GM12873 (cell line): ENCODE measurements around the gene GALNT18.

Experiments used
- TF ChIP-seq, protein P1 (sequence below): IDR thresholded peaks from 2 replicates; pipeline ENCODE4 v1.5.1; 2012; ENCODE audit warnings: low read depth, mild to moderate bottlenecking, moderate library complexity, low read length, control low read depth; ENCODE audit not compliant: insufficient read depth; ENCODE audit errors: missing control alignments

Gene GALNT18

GRCh38 chr11:11621573-11622339 is at the start of gene GALNT18:
Gene GALNT18 (minus strand): TSS chr11:11622005.
- TF ChIP-seq, protein P1, sequence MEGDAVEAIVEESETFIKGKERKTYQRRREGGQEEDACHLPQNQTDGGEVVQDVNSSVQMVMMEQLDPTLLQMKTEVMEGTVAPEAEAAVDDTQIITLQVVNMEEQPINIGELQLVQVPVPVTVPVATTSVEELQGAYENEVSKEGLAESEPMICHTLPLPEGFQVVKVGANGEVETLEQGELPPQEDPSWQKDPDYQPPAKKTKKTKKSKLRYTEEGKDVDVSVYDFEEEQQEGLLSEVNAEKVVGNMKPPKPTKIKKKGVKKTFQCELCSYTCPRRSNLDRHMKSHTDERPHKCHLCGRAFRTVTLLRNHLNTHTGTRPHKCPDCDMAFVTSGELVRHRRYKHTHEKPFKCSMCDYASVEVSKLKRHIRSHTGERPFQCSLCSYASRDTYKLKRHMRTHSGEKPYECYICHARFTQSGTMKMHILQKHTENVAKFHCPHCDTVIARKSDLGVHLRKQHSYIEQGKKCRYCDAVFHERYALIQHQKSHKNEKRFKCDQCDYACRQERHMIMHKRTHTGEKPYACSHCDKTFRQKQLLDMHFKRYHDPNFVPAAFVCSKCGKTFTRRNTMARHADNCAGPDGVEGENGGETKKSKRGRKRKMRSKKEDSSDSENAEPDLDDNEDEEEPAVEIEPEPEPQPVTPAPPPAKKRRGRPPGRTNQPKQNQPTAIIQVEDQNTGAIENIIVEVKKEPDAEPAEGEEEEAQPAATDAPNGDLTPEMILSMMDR, result peak; percentile 34

- TF ChIP-seq, protein P1, result no peak
Measured at GRCh38 chr11:11670574-11670973, 48.8 kb upstream of the GALNT18 start.

GRCh38 chr11:11669233-11669846 is 47.5 kb upstream of the GALNT18 start:
- TF ChIP-seq, protein P1, result no peak

DNA sequence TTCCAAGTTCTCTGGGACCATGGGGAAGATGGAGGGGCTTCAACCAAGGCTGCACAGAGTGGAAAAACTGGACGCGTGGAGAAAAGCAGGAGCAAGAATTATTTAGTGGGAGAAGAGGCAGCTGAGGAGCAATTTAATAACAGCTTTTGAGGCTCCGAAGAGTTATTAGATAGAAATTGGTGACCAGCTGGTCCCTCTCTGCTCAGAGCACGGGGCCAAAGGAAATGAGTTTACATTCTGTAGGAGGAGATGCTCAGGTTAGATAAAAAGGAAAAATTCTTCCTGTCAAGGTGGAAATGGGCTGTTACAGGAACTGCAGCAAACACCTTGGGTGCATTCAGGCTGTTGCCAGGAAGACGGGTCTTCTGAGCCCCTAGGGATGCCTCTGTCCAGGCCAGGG is 47.0 kb upstream of the GALNT18 start:
- TF ChIP-seq, protein P1, result no peak

DNA sequence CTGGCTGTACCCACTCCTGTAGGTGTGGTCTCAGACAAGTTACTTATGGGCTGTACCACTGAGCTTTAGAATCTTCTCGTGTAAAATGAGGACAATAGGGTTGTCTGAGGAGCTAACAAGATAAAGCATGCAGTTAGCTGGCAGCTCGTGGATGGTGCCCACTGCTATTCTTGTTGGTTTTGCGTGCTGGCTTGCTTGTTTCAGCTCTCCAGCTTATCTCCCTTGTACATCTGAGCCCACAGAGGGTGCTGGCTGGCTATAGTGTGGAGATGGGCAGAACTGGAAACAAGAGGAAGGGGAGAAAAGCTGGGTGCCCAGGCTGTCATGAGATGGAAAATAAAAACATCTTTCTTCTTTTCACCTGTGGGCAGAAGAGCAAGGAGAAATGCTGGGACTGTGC is 46.5 kb upstream of the GALNT18 start:
- TF ChIP-seq, protein P1, result no peak

DNA sequence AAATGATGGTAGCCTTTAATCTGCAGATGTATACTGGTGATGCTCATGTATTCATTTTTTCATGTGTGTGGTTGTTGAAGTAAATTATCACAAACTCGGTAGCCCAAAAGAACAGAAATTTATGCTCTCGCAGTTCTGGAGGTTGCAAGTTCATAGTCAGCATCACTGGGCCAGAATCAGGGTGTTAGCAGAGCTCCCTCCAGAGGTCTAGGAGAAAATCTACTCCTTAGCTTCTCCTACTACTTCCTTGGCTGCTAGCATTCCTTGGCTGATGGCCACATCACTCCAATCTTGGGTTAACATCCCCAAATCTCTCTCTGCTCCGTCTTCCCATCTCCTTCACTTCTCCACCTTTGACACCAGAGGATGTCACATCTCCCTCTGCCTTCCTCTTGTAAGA is 45.3 kb upstream of the GALNT18 start:
- TF ChIP-seq, protein P1, result peak; percentile 47

DNA sequence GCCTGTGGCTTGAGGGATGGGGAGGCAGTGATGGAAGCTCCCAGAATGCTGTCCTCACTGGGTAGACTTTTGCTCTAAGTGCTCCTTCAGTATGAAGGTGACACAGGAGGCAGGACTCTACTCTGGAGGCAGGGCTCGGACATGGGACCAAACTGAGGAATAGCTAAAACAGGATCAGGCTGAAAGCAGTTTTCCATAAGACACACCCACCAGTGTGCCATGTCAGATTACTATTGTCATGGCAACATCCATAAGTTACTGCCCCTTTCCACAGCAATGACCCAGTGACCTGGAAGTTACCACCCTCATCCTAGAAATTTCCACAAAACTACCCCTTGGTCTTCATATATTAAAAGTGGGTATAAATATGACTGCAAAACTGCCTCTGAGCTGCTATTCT is 43.6 kb upstream of the GALNT18 start:
- TF ChIP-seq, protein P1, result no peak
